ENCODE results near the gene EGF.

EGF gene

GRCh38 chr4:109966891-109967481, 54.3 kb downstream of the EGF start:
- FAIRE-seq = no peak

- FAIRE-seq = no peak
Measured at GRCh38 chr4:109967798-109968520, 55.3 kb downstream of the EGF start.

- FAIRE-seq = no peak
Measured at GRCh38 chr4:109969087-109969486, 56.4 kb downstream of the EGF start.

GRCh38 chr4:109969919-109970318, 57.2 kb downstream of the EGF start:
- no peak for FAIRE-seq

GRCh38 chr4:109972786-109973528, 60.3 kb downstream of the EGF start:
- no peak for FAIRE-seq

- no peak for FAIRE-seq
Measured at GRCh38 chr4:109973529-109973905, 60.8 kb downstream of the EGF start.

- no peak for FAIRE-seq
Measured at GRCh38 chr4:109976189-109976588, 63.5 kb downstream of the EGF start.

- FAIRE-seq = peak; percentile 81
Measured at GRCh38 chr4:109977854-109978501, 65.3 kb downstream of the EGF start.

GRCh38 chr4:109978704-109979454, 66.2 kb downstream of the EGF start:
- FAIRE-seq = no peak

- FAIRE-seq = no peak
Measured at GRCh38 chr4:109979920-109980717, 67.4 kb downstream of the EGF start.

- no peak for FAIRE-seq
Measured at GRCh38 chr4:109981936-109982335, 69.3 kb downstream of the EGF start.

- FAIRE-seq = no peak
Measured at GRCh38 chr4:109982521-109982920, 69.8 kb downstream of the EGF start.

- FAIRE-seq = no peak
Measured at GRCh38 chr4:109985993-109986974, 73.6 kb downstream of the EGF start.

GRCh38 chr4:109989044-109989443, 76.4 kb downstream of the EGF start:
- FAIRE-seq = no peak

- no peak for FAIRE-seq
Measured at GRCh38 chr4:109989618-109990017, 76.9 kb downstream of the EGF start.

- FAIRE-seq = no peak
Measured at GRCh38 chr4:109990261-109991257, 77.9 kb downstream of the EGF start.

GRCh38 chr4:109993116-109993515, 80.4 kb downstream of the EGF start:
- FAIRE-seq = no peak

GRCh38 chr4:109994415-109994827, 81.7 kb downstream of the EGF start:
- FAIRE-seq = no peak

- no peak for FAIRE-seq
Measured at GRCh38 chr4:109996526-109996925, 83.8 kb downstream of the EGF start.

All from endometrium (tissue), 2 donors.